8988T (cell line): ENCODE data around the gene POLN.

Experiments used
- DNase-seq: peaks from one replicate; pipeline ENCODE4 v3.0.0; 2011

Gene POLN

GRCh38 chr4:2024683-2025082 is 217.2 kb downstream of the POLN start:
- no peak for DNase-seq
